ENCODE data around the gene E2F6. TPM values are rescaled to one million over a fixed set of nuclear protein-coding genes. Genes with fewer than 3 reads are reported as not detected.

Gene E2F6
- total RNA-seq, 1 donor from 2014 or later, result 22.9 TPM

DNA sequence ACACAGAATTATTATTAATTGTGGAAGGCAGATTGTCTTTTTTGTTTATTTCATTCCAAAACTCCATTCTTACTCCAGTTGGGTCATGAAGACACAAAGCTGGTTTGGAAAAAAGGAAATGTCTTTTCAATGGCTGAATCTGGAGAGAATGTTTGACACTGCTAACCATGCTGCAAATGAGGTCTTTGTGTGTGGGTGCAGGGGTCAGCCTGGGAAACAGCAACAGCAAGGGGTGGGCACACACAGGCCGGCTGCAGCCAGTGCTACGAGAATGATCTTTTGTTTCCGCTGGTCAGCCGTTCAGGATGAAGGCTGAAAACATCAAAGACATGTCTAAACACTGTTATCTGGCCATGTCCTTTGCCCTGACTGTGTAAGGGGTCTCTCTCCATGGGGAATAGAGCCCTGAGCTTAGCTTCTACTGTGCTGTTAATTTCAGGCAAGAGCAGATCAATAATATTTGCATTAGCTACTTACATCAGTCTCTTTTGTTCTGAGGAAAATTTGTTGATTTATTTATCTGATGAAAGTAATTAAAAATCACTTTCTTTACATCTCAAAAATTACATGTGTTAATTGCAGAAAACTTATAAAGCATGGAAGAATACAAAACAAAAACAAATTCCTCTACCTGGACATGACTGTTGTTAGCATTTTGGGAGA is 33.3 kb upstream of the E2F6 start:
- TF ChIP-seq, protein P1, sequence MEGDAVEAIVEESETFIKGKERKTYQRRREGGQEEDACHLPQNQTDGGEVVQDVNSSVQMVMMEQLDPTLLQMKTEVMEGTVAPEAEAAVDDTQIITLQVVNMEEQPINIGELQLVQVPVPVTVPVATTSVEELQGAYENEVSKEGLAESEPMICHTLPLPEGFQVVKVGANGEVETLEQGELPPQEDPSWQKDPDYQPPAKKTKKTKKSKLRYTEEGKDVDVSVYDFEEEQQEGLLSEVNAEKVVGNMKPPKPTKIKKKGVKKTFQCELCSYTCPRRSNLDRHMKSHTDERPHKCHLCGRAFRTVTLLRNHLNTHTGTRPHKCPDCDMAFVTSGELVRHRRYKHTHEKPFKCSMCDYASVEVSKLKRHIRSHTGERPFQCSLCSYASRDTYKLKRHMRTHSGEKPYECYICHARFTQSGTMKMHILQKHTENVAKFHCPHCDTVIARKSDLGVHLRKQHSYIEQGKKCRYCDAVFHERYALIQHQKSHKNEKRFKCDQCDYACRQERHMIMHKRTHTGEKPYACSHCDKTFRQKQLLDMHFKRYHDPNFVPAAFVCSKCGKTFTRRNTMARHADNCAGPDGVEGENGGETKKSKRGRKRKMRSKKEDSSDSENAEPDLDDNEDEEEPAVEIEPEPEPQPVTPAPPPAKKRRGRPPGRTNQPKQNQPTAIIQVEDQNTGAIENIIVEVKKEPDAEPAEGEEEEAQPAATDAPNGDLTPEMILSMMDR (IDR thresholded peaks at IDR 0.05; ENCODE audit: unreplicated experiment), result no peak
- Mint-ChIP-seq H3K27me3 (no peaks in the 10 kb centered on the region), H3K4me3 (ENCODE audit: low read depth) (peak overlapping the region; percentile 41), H3K27ac (peak overlapping the region; percentile 96), H3K36me3 (ENCODE audit: insufficient read depth) (peaks cover 10% of the 10 kb centered on the region), H3K9me3 (ENCODE audit: low read depth) (peaks cover 10% of the 10 kb centered on the region), H3K4me1 (ENCODE audit: low read depth) (peaks cover 38% of the 10 kb centered on the region)
- DNase-seq (ENCODE audit: low spot score, unreplicated experiment), result peak; percentile 29

DNA sequence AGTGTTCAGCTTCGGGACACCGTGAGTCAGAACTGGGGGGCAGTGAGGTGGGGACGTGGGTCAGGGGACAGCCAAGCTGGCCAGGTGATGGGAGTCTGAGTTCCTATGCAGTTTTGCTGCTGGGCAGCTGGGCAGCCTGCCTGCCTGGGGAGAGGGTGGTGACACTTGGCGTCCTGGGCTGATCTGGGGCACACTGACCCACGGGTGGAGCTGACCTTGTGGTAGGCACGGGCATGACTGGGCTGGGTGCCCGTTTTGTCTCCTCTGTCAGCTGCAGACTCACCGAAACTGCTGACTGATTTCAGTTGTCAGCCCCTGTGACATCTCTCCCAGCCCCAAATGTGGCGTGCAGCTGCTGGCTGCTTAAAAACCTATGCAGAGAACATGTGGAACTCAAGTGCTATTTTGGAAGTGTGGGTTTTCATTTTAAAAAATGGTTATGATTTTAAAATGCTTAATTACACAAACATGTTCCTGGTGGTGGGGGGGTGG is 32.6 kb upstream of the E2F6 start:
- TF ChIP-seq, protein P1 (IDR thresholded peaks at IDR 0.05; ENCODE audit: unreplicated experiment), result no peak
- H3K27me3 Mint-ChIP-seq, result no peaks in the 10 kb centered on the region
- peak overlapping the region; percentile 96 for H3K27ac Mint-ChIP-seq
- peak overlapping the region; percentile 41 for H3K4me3 Mint-ChIP-seq (ENCODE audit: low read depth)
- peaks cover 7% of the 10 kb centered on the region for H3K9me3 Mint-ChIP-seq (ENCODE audit: low read depth)
- H3K4me1 Mint-ChIP-seq (ENCODE audit: low read depth), result peaks cover 38% of the 10 kb centered on the region
- DNase-seq (ENCODE audit: low spot score, unreplicated experiment), result no peak
- peaks cover 10% of the 10 kb centered on the region for H3K36me3 Mint-ChIP-seq (ENCODE audit: insufficient read depth)

DNA sequence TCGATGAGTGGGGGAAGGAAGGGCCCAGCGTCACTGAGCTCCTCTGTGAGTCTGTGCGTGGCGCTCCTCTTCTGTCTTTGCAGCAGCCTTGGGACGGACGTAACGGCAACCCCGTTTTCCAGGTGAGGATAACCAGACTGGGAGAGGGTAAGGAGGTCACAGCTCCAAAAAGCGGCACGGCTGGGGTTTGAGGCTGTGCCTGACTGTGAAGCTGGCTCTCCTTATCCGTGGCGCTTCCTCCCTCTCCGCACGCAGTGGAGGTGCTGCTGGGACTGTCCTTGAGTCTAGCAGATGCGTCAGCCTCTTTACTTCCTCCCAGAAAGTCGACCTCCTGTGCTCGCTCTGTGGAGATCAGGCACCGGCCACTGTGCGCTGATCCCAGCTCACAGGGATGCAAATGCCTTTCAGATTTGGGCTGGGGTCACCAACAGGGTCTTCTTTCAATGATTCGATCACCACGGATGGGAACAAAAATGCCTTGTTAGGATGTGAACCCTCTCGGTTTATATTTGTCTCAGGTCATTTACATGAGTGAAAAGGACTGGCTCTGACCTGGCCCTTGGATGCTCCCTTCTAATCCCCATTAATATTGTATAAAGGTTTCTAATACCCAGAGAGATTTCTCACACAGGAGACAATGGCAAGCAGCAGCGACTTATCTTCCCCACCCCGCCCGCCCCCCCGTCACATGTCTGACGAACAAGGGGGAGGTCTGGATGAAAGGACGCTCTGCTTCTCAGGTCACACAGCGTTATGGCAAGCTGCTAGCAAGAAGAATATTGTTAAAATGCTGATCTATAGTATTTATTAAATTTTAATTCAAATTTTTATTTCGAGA is 30.1 kb upstream of the E2F6 start:
- Mint-ChIP-seq H3K9me3 (ENCODE audit: low read depth) (no peaks in the 10 kb centered on the region), H3K27ac (no peak overlapping the region), H3K4me3 (ENCODE audit: low read depth) (no peak overlapping the region), H3K36me3 (ENCODE audit: insufficient read depth) (peaks cover 5% of the 10 kb centered on the region), H3K4me1 (ENCODE audit: low read depth) (peaks cover 43% of the 10 kb centered on the region), H3K27me3 (no peaks in the 10 kb centered on the region)
- TF ChIP-seq, protein P1 (IDR thresholded peaks at IDR 0.05; ENCODE audit: unreplicated experiment), result no peak
- DNase-seq (ENCODE audit: low spot score, unreplicated experiment), result no peak

DNA sequence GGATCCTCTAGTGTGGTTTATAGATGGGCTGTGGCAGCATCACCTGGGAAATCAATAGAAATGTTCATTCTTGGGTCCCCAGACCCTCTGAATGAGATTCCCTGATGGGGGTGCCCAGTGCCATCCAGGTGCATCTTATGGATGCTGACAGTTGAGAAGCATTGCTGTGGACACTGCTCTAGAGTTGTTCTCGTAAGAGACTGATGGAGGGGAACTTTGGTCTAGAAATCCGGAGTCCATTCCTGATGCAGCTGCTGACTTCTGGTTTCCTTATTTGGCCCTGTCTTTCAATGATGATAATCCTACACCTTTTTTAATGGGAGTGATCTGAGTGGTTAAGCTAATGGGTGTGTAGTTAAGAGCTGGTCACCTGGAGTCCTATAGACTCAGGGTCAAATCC is 28.3 kb upstream of the E2F6 start:
- H3K27me3 Mint-ChIP-seq, result no peaks in the 10 kb centered on the region
- H3K36me3 Mint-ChIP-seq (ENCODE audit: insufficient read depth), result peaks cover 10% of the 10 kb centered on the region
- no peak for DNase-seq (ENCODE audit: low spot score, unreplicated experiment)
- peaks cover 32% of the 10 kb centered on the region for H3K4me1 Mint-ChIP-seq (ENCODE audit: low read depth)
- H3K9me3 Mint-ChIP-seq (ENCODE audit: low read depth), result peaks cover 3% of the 10 kb centered on the region
- TF ChIP-seq, protein P1 (IDR thresholded peaks at IDR 0.05; ENCODE audit: unreplicated experiment), result no peak
- no peak overlapping the region for H3K4me3 Mint-ChIP-seq (ENCODE audit: low read depth)
- no peak overlapping the region for H3K27ac Mint-ChIP-seq

DNA sequence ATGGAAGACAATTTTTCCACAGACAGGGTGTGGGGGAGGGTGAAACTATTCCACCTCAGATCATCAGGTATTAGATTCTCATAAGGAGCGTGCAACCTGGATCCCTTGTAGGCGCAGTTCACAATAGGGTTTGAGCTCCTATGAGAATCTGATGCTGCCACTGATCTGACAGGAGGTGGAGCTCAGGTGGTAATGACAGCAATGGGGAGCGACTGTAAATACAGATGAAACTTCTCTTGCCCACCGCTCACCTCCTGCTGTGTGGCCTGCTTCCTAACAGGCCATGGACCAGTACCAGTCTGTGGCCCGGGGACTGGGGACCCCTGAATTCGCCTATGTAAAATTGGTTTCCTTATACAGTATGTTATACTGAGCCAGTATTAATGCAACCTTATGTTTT is 27.3 kb upstream of the E2F6 start:
- peaks cover 10% of the 10 kb centered on the region for H3K36me3 Mint-ChIP-seq (ENCODE audit: insufficient read depth)
- H3K9me3 Mint-ChIP-seq (ENCODE audit: low read depth), result peaks cover 3% of the 10 kb centered on the region
- no peak overlapping the region for H3K27ac Mint-ChIP-seq
- no peaks in the 10 kb centered on the region for H3K27me3 Mint-ChIP-seq
- H3K4me1 Mint-ChIP-seq (ENCODE audit: low read depth), result peaks cover 22% of the 10 kb centered on the region
- DNase-seq (ENCODE audit: low spot score, unreplicated experiment), result no peak
- TF ChIP-seq, protein P1 (IDR thresholded peaks at IDR 0.05; ENCODE audit: unreplicated experiment), result no peak
- no peak overlapping the region for H3K4me3 Mint-ChIP-seq (ENCODE audit: low read depth)

Measured in progenitor cell of endocrine pancreas (in vitro differentiated cells).